Activated naive CD4-positive, alpha-beta T cell treated with anti-CD3 and anti-CD28 coated beads, Interleukin-2, amount 50 U/mL, for 24 hours (primary cell): ENCODE data around the gene NDUFAF4.
A peak's percentile ranks its signal among the peaks of the same experiment; 100 is the strongest.

Experiments used
- H3K27ac Mint-ChIP-seq: one replicate; pipeline ENCODE4 v1.8.0; 2021; ENCODE audit warnings: mild to moderate bottlenecking, mixed read lengths
- H3K27me3 Mint-ChIP-seq: one replicate; pipeline ENCODE4 v1.8.0; 2021; ENCODE audit warnings: mixed read lengths
- H3K36me3 Mint-ChIP-seq: one replicate; pipeline ENCODE4 v1.8.0; 2021; ENCODE audit warnings: mixed read lengths
- H3K4me1 Mint-ChIP-seq: one replicate; pipeline ENCODE4 v1.8.0; 2021; ENCODE audit warnings: mixed read lengths
- H3K4me3 Mint-ChIP-seq: one replicate; pipeline ENCODE4 v1.8.0; 2021; ENCODE audit warnings: mild to moderate bottlenecking, mixed read lengths
- H3K9me3 Mint-ChIP-seq: one replicate; pipeline ENCODE4 v1.8.0; 2021; ENCODE audit warnings: mixed read lengths

NDUFAF4 gene

GRCh38 chr6:96897396-96898240, at the start of gene NDUFAF4:
Gene NDUFAF4 (minus strand): TSS chr6:96897891. CDS start chr6:96897801, 90 bp downstream.
- H3K4me1 Mint-ChIP-seq = peaks cover 41% of the 10 kb centered on the region
- no peaks in the 10 kb centered on the region for H3K9me3 Mint-ChIP-seq
- peak within 1 kb of the TSS; percentile 91 for H3K4me3 Mint-ChIP-seq
- H3K27ac Mint-ChIP-seq = peak within 1 kb of the TSS; percentile 93
- peaks cover 8% of the 10 kb centered on the region for H3K36me3 Mint-ChIP-seq
- peaks cover 2% of the 10 kb centered on the region for H3K27me3 Mint-ChIP-seq

GRCh38 chr6:96947055-96947454, 49.4 kb upstream of the NDUFAF4 start:
- Mint-ChIP-seq H3K9me3 (no peaks in the 10 kb centered on the region), H3K27me3 (no peaks in the 10 kb centered on the region)

GRCh38 chr6:96943555-96944215, 46.0 kb upstream of the NDUFAF4 start:
- peaks cover 11% of the 10 kb centered on the region for H3K4me1 Mint-ChIP-seq
- no peak overlapping the region for H3K27ac Mint-ChIP-seq
- peaks cover 3% of the 10 kb centered on the region for H3K36me3 Mint-ChIP-seq

More at GRCh38 chr6:96947055-96947454, 49.4 kb upstream of the NDUFAF4 start:
- no peak overlapping the region for H3K4me3 Mint-ChIP-seq
- H3K4me1 Mint-ChIP-seq = peaks cover 8% of the 10 kb centered on the region
- peaks cover 2% of the 10 kb centered on the region for H3K36me3 Mint-ChIP-seq
- H3K27ac Mint-ChIP-seq = no peak overlapping the region

GRCh38 chr6:96942676-96943075, 45.0 kb upstream of the NDUFAF4 start:
- peaks cover 3% of the 10 kb centered on the region for H3K36me3 Mint-ChIP-seq
- H3K9me3 Mint-ChIP-seq = no peaks in the 10 kb centered on the region
- no peak overlapping the region for H3K4me3 Mint-ChIP-seq
- peaks cover 1% of the 10 kb centered on the region for H3K27me3 Mint-ChIP-seq
- no peak overlapping the region for H3K27ac Mint-ChIP-seq
- H3K4me1 Mint-ChIP-seq = peaks cover 11% of the 10 kb centered on the region

More at GRCh38 chr6:96943555-96944215, 46.0 kb upstream of the NDUFAF4 start:
- Mint-ChIP-seq H3K9me3 (no peaks in the 10 kb centered on the region), H3K27me3 (peaks cover 1% of the 10 kb centered on the region), H3K4me3 (no peak overlapping the region)

GRCh38 chr6:96940322-96940721, 42.6 kb upstream of the NDUFAF4 start:
- H3K27ac Mint-ChIP-seq = no peak overlapping the region
- peaks cover 1% of the 10 kb centered on the region for H3K27me3 Mint-ChIP-seq
- peaks cover 4% of the 10 kb centered on the region for H3K4me1 Mint-ChIP-seq
- no peaks in the 10 kb centered on the region for H3K9me3 Mint-ChIP-seq
- no peak overlapping the region for H3K4me3 Mint-ChIP-seq
- H3K36me3 Mint-ChIP-seq = peaks cover 3% of the 10 kb centered on the region

- Mint-ChIP-seq H3K9me3 (no peaks in the 10 kb centered on the region), H3K4me3 (no peak overlapping the region), H3K4me1 (peaks cover 4% of the 10 kb centered on the region), H3K27me3 (peaks cover 1% of the 10 kb centered on the region), H3K36me3 (peaks cover 3% of the 10 kb centered on the region), H3K27ac (peak overlapping the region; percentile 18)
These were observed 41.5 kb upstream of the NDUFAF4 start for GRCh38 chr6:96939007-96939805.

GRCh38 chr6:96934087-96934486, 36.4 kb upstream of the NDUFAF4 start:
- H3K27ac Mint-ChIP-seq = no peak overlapping the region
- no peaks in the 10 kb centered on the region for H3K9me3 Mint-ChIP-seq
- no peaks in the 10 kb centered on the region for H3K27me3 Mint-ChIP-seq
- H3K36me3 Mint-ChIP-seq = peaks cover 4% of the 10 kb centered on the region
- H3K4me1 Mint-ChIP-seq = peaks cover 2% of the 10 kb centered on the region
- no peak overlapping the region for H3K4me3 Mint-ChIP-seq

- Mint-ChIP-seq H3K27ac (no peak overlapping the region), H3K36me3 (peaks cover 2% of the 10 kb centered on the region)
These were observed 33.5 kb upstream of the NDUFAF4 start for GRCh38 chr6:96931198-96931597.

GRCh38 chr6:96929741-96930140, 32.0 kb upstream of the NDUFAF4 start:
- H3K36me3 Mint-ChIP-seq = peaks cover 2% of the 10 kb centered on the region
- H3K4me3 Mint-ChIP-seq = no peak overlapping the region
- no peak overlapping the region for H3K27ac Mint-ChIP-seq
- H3K4me1 Mint-ChIP-seq = peaks cover 22% of the 10 kb centered on the region
- H3K9me3 Mint-ChIP-seq = no peaks in the 10 kb centered on the region
- no peaks in the 10 kb centered on the region for H3K27me3 Mint-ChIP-seq

More at GRCh38 chr6:96931198-96931597, 33.5 kb upstream of the NDUFAF4 start:
- Mint-ChIP-seq H3K9me3 (no peaks in the 10 kb centered on the region), H3K4me3 (no peak overlapping the region), H3K27me3 (no peaks in the 10 kb centered on the region), H3K4me1 (peaks cover 9% of the 10 kb centered on the region)

- Mint-ChIP-seq H3K4me3 (no peak overlapping the region), H3K27me3 (no peaks in the 10 kb centered on the region), H3K36me3 (no peaks in the 10 kb centered on the region), H3K4me1 (peaks cover 38% of the 10 kb centered on the region), H3K27ac (no peak overlapping the region), H3K9me3 (no peaks in the 10 kb centered on the region)
These were observed 30.0 kb upstream of the NDUFAF4 start for GRCh38 chr6:96927660-96928059.

- Mint-ChIP-seq H3K4me3 (peak overlapping the region; percentile 91), H3K36me3 (no peaks in the 10 kb centered on the region), H3K27ac (no peak overlapping the region), H3K4me1 (peaks cover 50% of the 10 kb centered on the region), H3K9me3 (no peaks in the 10 kb centered on the region), H3K27me3 (no peaks in the 10 kb centered on the region)
These were observed 28.7 kb upstream of the NDUFAF4 start for GRCh38 chr6:96926425-96926824.

GRCh38 chr6:96925290-96925687, 27.6 kb upstream of the NDUFAF4 start:
- no peaks in the 10 kb centered on the region for H3K27me3 Mint-ChIP-seq
- H3K9me3 Mint-ChIP-seq = no peaks in the 10 kb centered on the region
- no peaks in the 10 kb centered on the region for H3K36me3 Mint-ChIP-seq
- H3K4me3 Mint-ChIP-seq = peak overlapping the region; percentile 91
- H3K4me1 Mint-ChIP-seq = peaks cover 54% of the 10 kb centered on the region
- peak overlapping the region; percentile 77 for H3K27ac Mint-ChIP-seq

GRCh38 chr6:96923871-96924493, 26.3 kb upstream of the NDUFAF4 start:
- no peaks in the 10 kb centered on the region for H3K9me3 Mint-ChIP-seq
- H3K4me1 Mint-ChIP-seq = peaks cover 52% of the 10 kb centered on the region
- no peaks in the 10 kb centered on the region for H3K27me3 Mint-ChIP-seq
- H3K36me3 Mint-ChIP-seq = no peaks in the 10 kb centered on the region
- H3K4me3 Mint-ChIP-seq = peak overlapping the region; percentile 89
- peak overlapping the region; percentile 96 for H3K27ac Mint-ChIP-seq

- H3K27ac Mint-ChIP-seq = peak overlapping the region; percentile 88
- H3K4me1 Mint-ChIP-seq = peaks cover 48% of the 10 kb centered on the region
- no peaks in the 10 kb centered on the region for H3K36me3 Mint-ChIP-seq
- H3K9me3 Mint-ChIP-seq = no peaks in the 10 kb centered on the region
- peak overlapping the region; percentile 89 for H3K4me3 Mint-ChIP-seq
- no peaks in the 10 kb centered on the region for H3K27me3 Mint-ChIP-seq
These were observed 25.7 kb upstream of the NDUFAF4 start for GRCh38 chr6:96923400-96923799.

GRCh38 chr6:96917098-96917497, 19.4 kb upstream of the NDUFAF4 start:
- H3K4me1 Mint-ChIP-seq = peaks cover 11% of the 10 kb centered on the region
- H3K36me3 Mint-ChIP-seq = peaks cover 2% of the 10 kb centered on the region
- H3K27ac Mint-ChIP-seq = no peak overlapping the region
- no peaks in the 10 kb centered on the region for H3K9me3 Mint-ChIP-seq
- H3K4me3 Mint-ChIP-seq = no peak overlapping the region
- peaks cover 1% of the 10 kb centered on the region for H3K27me3 Mint-ChIP-seq
